GM21737 (cell line): ENCODE results near the gene THY1.

Source experiments
- ATAC-seq: cut with Tn5 transposase; IDR thresholded peaks from one replicate; pipeline ENCODE4 v1.9.1; 2021; ENCODE audit warnings: mild to moderate bottlenecking, moderate library complexity; ENCODE audit not compliant: unreplicated experiment

The THY1 gene

GRCh38 chr11:119371778-119372182 lies 51.2 kb downstream of the THY1 start:
- no peak for ATAC-seq

- ATAC-seq: no peak
These were observed 51.8 kb downstream of the THY1 start for GRCh38 chr11:119371067-119371601.

- no peak for ATAC-seq
These were observed 52.4 kb downstream of the THY1 start for GRCh38 chr11:119370486-119371046.

- ATAC-seq: no peak
These were observed 53.6 kb downstream of the THY1 start for GRCh38 chr11:119369132-119369925.

- ATAC-seq: no peak
These were observed 54.6 kb downstream of the THY1 start for GRCh38 chr11:119368121-119369034.

- no peak for ATAC-seq
These were observed 55.3 kb downstream of the THY1 start for GRCh38 chr11:119367661-119368120.
